GM21529 (cell line): ENCODE results near the gene RGCC.

ENCODE experiments used
- ATAC-seq: cut with Tn5 transposase; IDR thresholded peaks from one replicate; pipeline ENCODE4 v1.9.1; 2021; ENCODE audit not compliant: unreplicated experiment

RGCC gene

DNA sequence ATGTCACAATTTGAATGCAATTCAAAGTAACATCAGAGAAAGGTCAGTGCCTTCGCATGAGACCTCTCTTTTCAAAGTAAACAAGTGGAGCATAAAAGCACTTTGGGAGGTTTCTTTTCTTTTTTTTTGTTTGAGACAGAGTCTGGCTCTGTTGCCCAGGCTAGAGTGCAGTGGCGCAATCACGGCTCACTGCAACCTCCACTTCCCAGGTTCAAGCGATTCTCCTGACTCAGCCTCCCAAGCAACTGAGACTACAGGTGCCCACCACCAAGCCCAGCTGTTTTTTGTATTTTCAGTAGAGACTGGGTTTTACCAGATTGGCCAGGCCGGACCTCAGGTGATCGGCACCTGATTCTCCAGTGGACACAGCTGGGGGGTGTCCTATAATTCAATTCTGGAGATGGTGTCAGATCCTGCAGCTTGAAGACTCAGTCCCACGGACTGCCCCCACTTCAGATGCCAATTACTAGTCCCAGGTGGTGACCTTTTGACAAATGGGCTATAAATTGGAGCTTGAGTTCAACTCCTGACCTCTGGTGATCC, 57.6 kb downstream of the RGCC start:
- ATAC-seq, result no peak

DNA sequence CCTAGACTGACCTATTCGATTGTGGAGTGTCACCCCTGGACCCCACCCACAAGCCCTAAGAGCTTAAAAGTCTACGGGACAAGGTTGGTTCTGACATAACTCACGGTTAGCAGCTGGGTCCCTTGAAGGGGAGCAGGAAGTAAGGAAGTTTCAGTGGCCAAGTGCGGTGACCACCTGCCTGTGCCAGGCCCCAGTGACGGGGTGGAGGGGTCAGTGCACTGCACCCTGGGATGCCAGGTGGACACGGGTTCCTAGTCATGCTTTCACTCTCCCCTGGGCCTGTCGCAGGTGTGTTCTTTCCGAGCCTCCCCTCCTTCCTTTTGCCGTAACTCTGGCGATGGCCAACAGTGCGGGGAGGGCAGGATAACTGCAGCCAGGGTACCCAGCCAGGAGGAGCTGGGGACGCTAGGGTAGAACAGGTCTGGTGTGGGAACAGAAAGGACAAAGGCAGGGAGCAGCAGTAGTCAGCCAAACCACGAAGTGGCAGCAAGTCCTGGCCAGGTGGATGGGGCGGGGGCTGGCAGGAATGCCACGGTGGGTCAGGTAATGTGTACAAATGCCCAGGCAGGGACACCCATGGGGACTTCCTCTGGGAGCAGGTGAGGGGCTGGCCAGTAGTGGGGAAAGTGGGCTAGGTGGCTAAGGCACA, 58.3 kb downstream of the RGCC start:
- ATAC-seq, result no peak

DNA sequence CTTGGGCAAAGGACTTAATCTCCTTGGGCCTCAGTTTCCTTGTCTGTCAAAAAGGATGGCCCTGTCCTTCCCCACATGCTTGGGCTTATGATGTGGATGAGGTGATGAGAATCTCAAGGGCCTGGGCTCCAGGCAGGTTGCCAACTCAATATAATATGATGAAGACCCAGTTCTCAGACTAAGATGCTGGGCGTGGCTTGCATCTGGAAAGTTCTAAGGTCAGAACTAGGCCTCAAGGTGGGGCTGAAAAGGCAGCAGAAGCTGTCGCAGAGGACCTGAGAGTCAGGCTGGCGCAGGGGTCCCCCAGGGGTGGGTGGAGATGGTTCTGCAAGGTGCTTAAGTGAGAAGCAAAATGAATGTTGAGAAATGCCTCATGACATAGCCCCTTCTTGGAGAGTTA, 58.8 kb downstream of the RGCC start:
- no peak for ATAC-seq

DNA sequence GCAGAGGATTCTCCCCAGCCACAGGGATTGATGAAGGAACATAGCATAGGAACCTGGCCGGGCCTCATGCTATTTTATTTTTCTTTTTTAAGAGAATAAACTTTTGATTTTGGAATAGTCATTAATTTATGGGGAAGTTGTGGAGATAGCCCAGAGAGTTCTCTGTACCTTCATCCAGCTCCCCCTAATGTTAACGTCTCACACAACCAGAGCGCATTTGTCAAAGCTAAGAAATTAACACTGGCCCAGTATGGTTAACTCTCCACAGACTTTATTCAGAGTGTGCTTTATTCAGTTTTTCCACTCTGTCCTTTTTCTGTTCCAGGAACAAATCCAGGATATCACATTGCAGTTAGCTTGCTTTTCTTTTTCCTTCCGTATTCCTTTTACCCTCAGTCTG, 59.4 kb downstream of the RGCC start:
- ATAC-seq, result no peak

DNA sequence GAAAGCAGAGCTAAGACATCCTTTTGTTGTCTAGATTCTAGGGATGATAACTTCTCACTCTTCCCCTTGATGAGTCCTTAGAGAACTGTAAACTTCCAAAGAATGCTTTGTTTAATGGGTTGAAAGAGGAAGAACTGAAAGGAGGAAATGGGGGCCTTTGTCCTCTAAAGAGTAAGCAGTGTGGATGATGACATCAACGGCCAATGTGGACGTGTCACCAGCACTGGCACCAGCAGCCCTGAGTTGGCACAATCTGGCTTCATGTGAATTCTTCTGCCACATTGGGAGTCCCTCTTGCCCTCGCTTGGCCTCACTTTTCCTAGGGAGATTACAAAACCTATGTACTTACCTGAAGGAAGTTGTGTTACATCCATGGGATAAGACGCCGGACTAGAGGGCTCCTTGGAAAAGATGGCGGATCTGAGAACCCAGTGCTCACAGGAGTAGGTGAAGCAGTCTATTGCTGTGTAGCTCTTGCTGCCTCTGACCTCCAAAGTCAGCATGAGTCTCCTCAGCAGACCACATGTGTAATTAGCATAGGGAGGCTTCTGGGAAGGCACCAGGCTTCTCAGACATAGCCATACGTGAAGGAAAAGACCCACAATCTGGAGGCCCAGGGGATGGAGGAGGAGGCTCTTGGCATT, 62.8 kb downstream of the RGCC start:
- no peak for ATAC-seq
